IMR-90 (cell line): Measurements from ENCODE around the gene ABTB1. TPM values are rescaled to one million over a fixed set of nuclear protein-coding genes. Genes with fewer than 3 reads are reported as not detected.

ENCODE experiments used
- ATAC-seq: fragments of 200-7000 bp; cut with Tn5 transposase; 2 replicates; pipeline ENCODE4 v1.9.1; 2020; ENCODE audit warnings: low read depth, mild to moderate bottlenecking, moderate library complexity
- BruUV-seq: library from RNA; stranded (reverse); fragments of 400-500 nt; replicated peaks from 2 replicates; lab custom pipeline; 2021; lab: Mats Ljungman, UMichigan
- CTCF ChIA-PET: fragments of 300-600 bp; formaldehyde crosslinking; extraction: SDS; loops from one replicate; lab custom pipeline; 2021; ENCODE audit warnings: antibody characterized with exemption; lab: Yijun Ruan, JAX
- POLR2A ChIA-PET: fragments of 300-600 bp; sonication (Branson Sonifier 250); formaldehyde crosslinking; loops from one replicate; lab custom pipeline; 2022; ENCODE audit warnings: antibody characterized with exemption; ENCODE audit not compliant: unreplicated experiment; lab: Charles Lee
- DNase-seq: peaks from one replicate; pipeline ENCODE4 v3.0.0; 2013
- H2AFZ ChIP-seq: replicated peaks from 2 replicates; pipeline ENCODE3; 2013; ENCODE audit warnings: low read length, mild to moderate bottlenecking; ENCODE audit not compliant: poor library complexity
- H2AK5ac ChIP-seq: 2 replicates; pipeline ENCODE4 v1.6.1; 2013; ENCODE audit warnings: low read depth, low read length, inconsistent platforms
- H2AK9ac ChIP-seq: replicated peaks from 2 replicates; pipeline ENCODE3; 2013; ENCODE audit warnings: mild to moderate bottlenecking, low read depth, low read length, moderate library complexity; ENCODE audit not compliant: poor library complexity
- H2BK120ac ChIP-seq: 2 replicates; pipeline ENCODE4 v1.6.1; 2013; ENCODE audit warnings: low read depth, low read length, inconsistent platforms
- H2BK15ac ChIP-seq: 3 replicates; pipeline ENCODE4 v1.6.1; 2013; ENCODE audit warnings: low read depth, low read length, inconsistent platforms
- H2BK20ac ChIP-seq: 2 replicates; pipeline ENCODE4 v1.6.1; 2013; ENCODE audit warnings: low read depth, mild to moderate bottlenecking, inconsistent platforms, low read length, moderate library complexity
- H2BK5ac ChIP-seq: 2 replicates; pipeline ENCODE4 v1.6.1; 2013; ENCODE audit warnings: mild to moderate bottlenecking, low read depth, low read length, inconsistent platforms; ENCODE audit not compliant: poor library complexity, severe bottlenecking
- H3K14ac ChIP-seq: replicated peaks from 2 replicates; pipeline ENCODE4 v1.6.1; 2013; ENCODE audit warnings: low read depth, low read length, inconsistent platforms
- H3K18ac ChIP-seq: 2 replicates; pipeline ENCODE4 v1.6.1; 2013; ENCODE audit warnings: low read depth, low read length, control low read depth
- H3K23ac ChIP-seq: 2 replicates; pipeline ENCODE4 v1.6.1; 2013; ENCODE audit warnings: low read depth, low read length, inconsistent platforms
- H3K27ac ChIP-seq: 2 replicates; pipeline ENCODE4 v1.5.1; 2013; ENCODE audit warnings: mild to moderate bottlenecking, control low read depth, low read length; ENCODE audit not compliant: insufficient read depth
- H3K27me3 ChIP-seq: 2 replicates; pipeline ENCODE4 v1.6.1; 2013; ENCODE audit warnings: low read length; ENCODE audit not compliant: control insufficient read depth, insufficient read depth
- H3K36me3 ChIP-seq: 2 replicates; pipeline ENCODE4 v1.6.1; 2013; ENCODE audit warnings: low read length, mixed read lengths; ENCODE audit not compliant: control insufficient read depth, insufficient read depth
- H3K4ac ChIP-seq: 2 replicates; pipeline ENCODE4 v1.6.1; 2013; ENCODE audit warnings: low read depth, low read length, inconsistent platforms
- H3K4me1 ChIP-seq: 2 replicates; pipeline ENCODE4 v1.6.1; 2013; ENCODE audit warnings: low read length, mixed read lengths; ENCODE audit not compliant: control insufficient read depth, insufficient read depth
- H3K4me2 ChIP-seq: 2 replicates; pipeline ENCODE4 v1.6.1; 2013; ENCODE audit warnings: low read depth, mild to moderate bottlenecking, control low read depth, low read length, moderate library complexity
- H3K4me3 ChIP-seq: 2 replicates; pipeline ENCODE4 v1.5.1; 2013; ENCODE audit warnings: low read depth, mild to moderate bottlenecking, control low read depth, low read length, moderate library complexity; ENCODE audit not compliant: insufficient read depth
- H3K56ac ChIP-seq: 2 replicates; pipeline ENCODE4 v1.6.1; 2013; ENCODE audit warnings: low read length, inconsistent platforms; ENCODE audit not compliant: insufficient read depth; ENCODE audit errors: extremely low read depth
- H3K79me1 ChIP-seq, 2 experiments: 2 replicates each; pipeline ENCODE4 v1.6.1; 2013; ENCODE audit warnings: low read length in 2 of 2, inconsistent platforms in 1 of 2, low read depth in 1 of 2
- H3K9ac ChIP-seq: 2 replicates; pipeline ENCODE4 v1.6.1; 2013; ENCODE audit warnings: low read depth, low read length, control low read depth
- H3K9me1 ChIP-seq: 2 replicates; pipeline ENCODE4 v1.6.1; 2013; ENCODE audit warnings: low read length, inconsistent platforms; ENCODE audit not compliant: insufficient read depth
- H3K9me3 ChIP-seq: 2 replicates; pipeline ENCODE4 v1.6.1; 2013; ENCODE audit warnings: low read length; ENCODE audit not compliant: control insufficient read depth, insufficient read depth
- H4K20me1 ChIP-seq: 2 replicates; pipeline ENCODE4 v1.6.1; 2013; ENCODE audit warnings: low read length, inconsistent platforms; ENCODE audit not compliant: insufficient read depth
- H4K5ac ChIP-seq: 2 replicates; pipeline ENCODE4 v1.6.1; 2013; ENCODE audit warnings: mild to moderate bottlenecking, low read depth, low read length, control low read depth
- H4K8ac ChIP-seq, 2 experiments: 2 replicates each; pipeline ENCODE4 v1.6.1; 2013; ENCODE audit warnings: low read depth in 2 of 2, low read length in 2 of 2, control low read depth in 1 of 2, inconsistent platforms in 1 of 2
- H4K91ac ChIP-seq: 2 replicates; pipeline ENCODE4 v1.6.1; 2013; ENCODE audit warnings: low read depth, low read length, inconsistent platforms; ENCODE audit not compliant: insufficient read depth
- BHLHE40 ChIP-seq: fragments of 150-350 bp; IDR thresholded peaks from 2 replicates; pipeline ENCODE4 v1.6.1; 2016; ENCODE audit warnings: mild to moderate bottlenecking, low read depth, low read length
- MXI1 ChIP-seq: IDR thresholded peaks from 2 replicates; pipeline ENCODE4 v1.6.1; 2012; ENCODE audit warnings: low read depth, mild to moderate bottlenecking, low read length, moderate library complexity, borderline replicate concordance
- POLR2A ChIP-seq: IDR thresholded peaks from 2 replicates; pipeline ENCODE4 v1.6.1; 2012; ENCODE audit warnings: mild to moderate bottlenecking, low read depth, low read length
- RAD21 ChIP-seq: IDR thresholded peaks from 2 replicates; pipeline ENCODE4 v1.6.1; 2012; ENCODE audit warnings: low read length, improper control_type of control experiment
- RCOR1 ChIP-seq: IDR thresholded peaks from 2 replicates; pipeline ENCODE4 v1.6.1; 2012; ENCODE audit warnings: mild to moderate bottlenecking, low read length, improper control_type of control experiment; ENCODE audit not compliant: insufficient replicate concordance
- RFX5 ChIP-seq: IDR thresholded peaks from 2 replicates; pipeline ENCODE4 v1.8.0; 2012; ENCODE audit warnings: low read depth, mild to moderate bottlenecking, low read length, moderate library complexity
- WGBS, 2 experiments: methylation state at CpG; one replicate each; pipeline versions ENCODE4 v1.1.5 to v1.1.7; 2013; ENCODE audit warnings: missing lambda C conversion rate in 2 of 2; ENCODE audit not compliant: insufficient read length in 1 of 2; ENCODE audit errors: extremely low coverage in 2 of 2; 5-methylcytosine and 5-hydroxymethylcytosine counted together
- dilution Hi-C: fragments of 300-500 bp; cut with HindIII; formaldehyde crosslinking; loops from one replicate; pipeline ENCODE4 v1.14.3; 2018; ENCODE audit warnings: low sequenced_read_pairs; ENCODE audit not compliant: unreplicated experiment
- in situ Hi-C: fragments of 300-500 bp; cut with MboI; formaldehyde crosslinking; loops from 3 replicates; pipeline ENCODE4 v1.14.3; 2019; ENCODE audit warnings: low sequenced_read_pairs, inconsistent platforms, mixed read lengths
- intact Hi-C: fragments of 100-400 bp; cut with micrococcal nuclease; formaldehyde crosslinking; loops from 2 replicates; pipeline ENCODE4 v1.10.0; 2022
- polyA plus RNA-seq, 3 experiments: library from polyadenylated mRNA; depleted of rRNA; stranded (reverse); fragments of >200 nt; gene quantifications; 2 replicates each; pipeline ENCODE4 v1.2.3, GENCODE V29; 2012; ENCODE audit warnings: low replicate concordance in 1 of 3
- total RNA-seq: library from RNA; depleted of rRNA; stranded (reverse); fragments of >200 nt; gene quantifications from 2 replicates; pipeline ENCODE4 v1.2.3, GENCODE V29; 2012
- TF ChIP-seq, protein P1 (sequence below): conservative IDR thresholded peaks from 2 replicates; pipeline ENCODE4 v1.5.1; 2012; ENCODE audit warnings: mild to moderate bottlenecking, low read depth, low read length, improper control_type of control experiment
- TF ChIP-seq, protein P2 (sequence below): fragments of 150-350 bp; IDR thresholded peaks from 2 replicates; pipeline ENCODE4 v1.6.1; 2017; ENCODE audit warnings: mild to moderate bottlenecking, antibody characterized with exemption, low read length, low read depth

ABTB1 gene
- total and polyA plus RNA-seq, 2 of the 4 experiments (the other 2 are of a cell fraction): 3.2 to 23.0 TPM

DNA sequence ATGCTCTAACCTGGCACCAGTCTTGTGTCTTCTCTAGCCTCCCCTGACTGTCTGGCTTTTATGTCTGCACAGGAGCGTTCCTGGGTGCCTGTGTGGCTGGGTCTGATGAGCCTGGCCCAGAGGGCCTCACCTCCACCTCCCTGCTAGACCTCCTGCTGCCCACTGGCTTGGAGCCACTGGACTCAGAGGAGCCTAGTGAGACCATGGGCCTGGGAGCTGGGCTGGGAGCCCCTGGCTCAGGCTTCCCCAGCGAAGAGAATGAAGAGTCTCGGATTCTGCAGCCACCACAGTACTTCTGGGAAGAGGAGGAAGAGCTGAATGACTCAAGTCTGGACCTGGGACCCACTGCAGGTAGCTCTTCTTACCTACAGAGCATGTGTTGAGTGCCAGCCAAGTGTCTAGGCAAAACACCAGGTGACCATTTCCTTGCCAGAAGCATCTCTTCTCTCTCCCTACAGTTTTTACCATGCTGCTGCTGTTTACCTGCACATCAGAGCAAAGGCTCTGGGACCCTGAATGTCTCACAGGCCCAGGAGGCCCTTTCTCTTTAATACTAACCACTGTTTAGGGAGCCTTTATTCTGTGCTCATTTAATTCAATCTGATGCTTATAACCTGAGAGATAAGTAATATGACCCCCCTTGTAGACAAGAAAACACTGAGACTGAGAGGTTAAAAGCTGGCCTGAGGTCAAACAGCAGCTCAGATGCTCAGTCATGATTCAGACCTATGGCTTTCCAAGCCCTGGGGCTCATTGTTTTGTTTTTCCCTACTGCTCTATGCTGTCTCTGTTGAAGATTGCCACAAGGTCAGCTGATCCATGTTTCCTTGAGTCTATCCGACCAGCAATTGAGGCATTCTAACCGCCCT lies 33.3 kb upstream of the ABTB1 start:
- Histone ChIP-seq H3K4me2 (no peak overlapping the region), H3K4ac (no peak overlapping the region), H2BK20ac (no peak overlapping the region), H3K23ac (no peak overlapping the region), H4K5ac (no peak overlapping the region), H3K56ac (no peak overlapping the region), H3K27me3 (peaks cover 15% of the 10 kb centered on the region), H4K8ac (no peak overlapping the region), H3K9me3 (no peaks in the 10 kb centered on the region), H3K79me1 (no peaks in the 10 kb centered on the region), H2AFZ (no peak overlapping the region), H3K18ac (no peak overlapping the region), H2BK15ac (no peak overlapping the region), H3K36me3 (no peaks in the 10 kb centered on the region), H4K91ac (no peak overlapping the region), H2BK120ac (no peak overlapping the region), H3K9me1 (no peaks in the 10 kb centered on the region), H4K20me1 (no peaks in the 10 kb centered on the region), H3K9ac (no peak overlapping the region), H3K14ac (no peak overlapping the region), H2AK5ac (no peak overlapping the region), H3K27ac (no peak overlapping the region), H2AK9ac (no peak overlapping the region), H2BK5ac (no peak overlapping the region), H3K4me3 (no peak overlapping the region), H3K4me1 (peaks cover 2% of the 10 kb centered on the region; the same call in 1 of the 2 replicates)
- TF ChIP-seq RAD21 (no peak), RCOR1 (no peak), MXI1 (no peak), RFX5 (no peak), POLR2A (no peak), BHLHE40 (no peak)
- TF ChIP-seq, protein P1, sequence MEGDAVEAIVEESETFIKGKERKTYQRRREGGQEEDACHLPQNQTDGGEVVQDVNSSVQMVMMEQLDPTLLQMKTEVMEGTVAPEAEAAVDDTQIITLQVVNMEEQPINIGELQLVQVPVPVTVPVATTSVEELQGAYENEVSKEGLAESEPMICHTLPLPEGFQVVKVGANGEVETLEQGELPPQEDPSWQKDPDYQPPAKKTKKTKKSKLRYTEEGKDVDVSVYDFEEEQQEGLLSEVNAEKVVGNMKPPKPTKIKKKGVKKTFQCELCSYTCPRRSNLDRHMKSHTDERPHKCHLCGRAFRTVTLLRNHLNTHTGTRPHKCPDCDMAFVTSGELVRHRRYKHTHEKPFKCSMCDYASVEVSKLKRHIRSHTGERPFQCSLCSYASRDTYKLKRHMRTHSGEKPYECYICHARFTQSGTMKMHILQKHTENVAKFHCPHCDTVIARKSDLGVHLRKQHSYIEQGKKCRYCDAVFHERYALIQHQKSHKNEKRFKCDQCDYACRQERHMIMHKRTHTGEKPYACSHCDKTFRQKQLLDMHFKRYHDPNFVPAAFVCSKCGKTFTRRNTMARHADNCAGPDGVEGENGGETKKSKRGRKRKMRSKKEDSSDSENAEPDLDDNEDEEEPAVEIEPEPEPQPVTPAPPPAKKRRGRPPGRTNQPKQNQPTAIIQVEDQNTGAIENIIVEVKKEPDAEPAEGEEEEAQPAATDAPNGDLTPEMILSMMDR: no peak
- TF ChIP-seq, protein P2, sequence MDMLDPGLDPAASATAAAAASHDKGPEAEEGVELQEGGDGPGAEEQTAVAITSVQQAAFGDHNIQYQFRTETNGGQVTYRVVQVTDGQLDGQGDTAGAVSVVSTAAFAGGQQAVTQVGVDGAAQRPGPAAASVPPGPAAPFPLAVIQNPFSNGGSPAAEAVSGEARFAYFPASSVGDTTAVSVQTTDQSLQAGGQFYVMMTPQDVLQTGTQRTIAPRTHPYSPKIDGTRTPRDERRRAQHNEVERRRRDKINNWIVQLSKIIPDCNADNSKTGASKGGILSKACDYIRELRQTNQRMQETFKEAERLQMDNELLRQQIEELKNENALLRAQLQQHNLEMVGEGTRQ: no peak; the same call in 1 of the 2 replicates
- BruUV-seq: no TSS peak
- ATAC-seq: peak; percentile 88
- POLR2A ChIA-PET: no interaction called here
- CTCF ChIA-PET: interaction anchor here (1.0 kb wide), 1 partner anchor 13 kb away, joined by 3 read pairs; no protein-coding TSS in a partner anchor
- intact Hi-C loops (no loop called here), in situ Hi-C loops (no loop called here), dilution Hi-C loops (no loop called here)
- WGBS, 2 experiments: 100% methylated on average over 1 of the region's 5 CpGs; no CpG with 5 or more reads in 1 of the 2 experiments
- DNase-seq: peak; percentile 47
